NT2/D1 (cell line): Measurements from ENCODE around the gene RAP2A.

Source experiments
- SUZ12 ChIP-seq: IDR thresholded peaks from 2 replicates; pipeline ENCODE4 v1.6.1; 2011; ENCODE audit not compliant: insufficient read length, insufficient read depth; ENCODE audit errors: extremely low read depth
- YY1 ChIP-seq: IDR thresholded peaks from 2 replicates; pipeline ENCODE4 v1.6.1; 2011; ENCODE audit not compliant: insufficient read length, insufficient read depth
- ZNF274 ChIP-seq: IDR thresholded peaks from 2 replicates; pipeline ENCODE4 v1.6.1; 2011; ENCODE audit warnings: mild to moderate bottlenecking, low read depth, low read length

- no peak for TF ChIP-seq ZNF274
- no peak for TF ChIP-seq YY1
- TF ChIP-seq SUZ12: no peak
These were observed 3.8 kb downstream of the RAP2A start for GRCh38 chr13:97437729-97438128.
